ENCODE results near the gene PRPH.

PRPH gene

DNA sequence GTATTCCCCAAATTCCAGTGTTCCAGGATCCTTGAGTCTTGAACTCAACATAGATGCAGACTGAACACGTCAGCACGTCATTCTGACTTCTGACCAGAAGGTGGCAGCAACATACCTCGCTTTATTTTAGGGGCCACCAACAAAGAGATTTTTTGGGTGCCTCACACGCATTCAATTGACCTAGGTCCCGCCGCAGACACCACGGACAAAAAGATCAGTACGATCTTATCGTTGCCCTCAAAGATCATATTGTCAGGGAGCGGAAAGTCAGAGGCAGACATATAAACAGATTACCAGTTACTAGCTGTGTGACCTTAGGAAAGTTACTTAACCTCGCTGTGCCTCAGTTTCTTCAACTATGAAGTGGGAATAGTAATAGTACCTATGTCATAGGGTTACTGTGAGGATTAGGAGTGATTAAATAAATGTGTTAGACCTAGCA lies 6.5 kb upstream of the PRPH start:
- peak; percentile 87 for DNase-seq (ENCODE audit: low spot score)
- TF ChIP-seq, protein P1, sequence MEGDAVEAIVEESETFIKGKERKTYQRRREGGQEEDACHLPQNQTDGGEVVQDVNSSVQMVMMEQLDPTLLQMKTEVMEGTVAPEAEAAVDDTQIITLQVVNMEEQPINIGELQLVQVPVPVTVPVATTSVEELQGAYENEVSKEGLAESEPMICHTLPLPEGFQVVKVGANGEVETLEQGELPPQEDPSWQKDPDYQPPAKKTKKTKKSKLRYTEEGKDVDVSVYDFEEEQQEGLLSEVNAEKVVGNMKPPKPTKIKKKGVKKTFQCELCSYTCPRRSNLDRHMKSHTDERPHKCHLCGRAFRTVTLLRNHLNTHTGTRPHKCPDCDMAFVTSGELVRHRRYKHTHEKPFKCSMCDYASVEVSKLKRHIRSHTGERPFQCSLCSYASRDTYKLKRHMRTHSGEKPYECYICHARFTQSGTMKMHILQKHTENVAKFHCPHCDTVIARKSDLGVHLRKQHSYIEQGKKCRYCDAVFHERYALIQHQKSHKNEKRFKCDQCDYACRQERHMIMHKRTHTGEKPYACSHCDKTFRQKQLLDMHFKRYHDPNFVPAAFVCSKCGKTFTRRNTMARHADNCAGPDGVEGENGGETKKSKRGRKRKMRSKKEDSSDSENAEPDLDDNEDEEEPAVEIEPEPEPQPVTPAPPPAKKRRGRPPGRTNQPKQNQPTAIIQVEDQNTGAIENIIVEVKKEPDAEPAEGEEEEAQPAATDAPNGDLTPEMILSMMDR (IDR thresholded peaks at IDR 0.05; ENCODE audit: extremely low read depth, insufficient read depth, missing control alignments) = peak; percentile 80
- in situ Hi-C loops (cut with MboI; ENCODE audit: low pct_unique_long_range_greater_than_20kb, low sequenced_read_pairs, unreplicated experiment) = no loop called here

DNA sequence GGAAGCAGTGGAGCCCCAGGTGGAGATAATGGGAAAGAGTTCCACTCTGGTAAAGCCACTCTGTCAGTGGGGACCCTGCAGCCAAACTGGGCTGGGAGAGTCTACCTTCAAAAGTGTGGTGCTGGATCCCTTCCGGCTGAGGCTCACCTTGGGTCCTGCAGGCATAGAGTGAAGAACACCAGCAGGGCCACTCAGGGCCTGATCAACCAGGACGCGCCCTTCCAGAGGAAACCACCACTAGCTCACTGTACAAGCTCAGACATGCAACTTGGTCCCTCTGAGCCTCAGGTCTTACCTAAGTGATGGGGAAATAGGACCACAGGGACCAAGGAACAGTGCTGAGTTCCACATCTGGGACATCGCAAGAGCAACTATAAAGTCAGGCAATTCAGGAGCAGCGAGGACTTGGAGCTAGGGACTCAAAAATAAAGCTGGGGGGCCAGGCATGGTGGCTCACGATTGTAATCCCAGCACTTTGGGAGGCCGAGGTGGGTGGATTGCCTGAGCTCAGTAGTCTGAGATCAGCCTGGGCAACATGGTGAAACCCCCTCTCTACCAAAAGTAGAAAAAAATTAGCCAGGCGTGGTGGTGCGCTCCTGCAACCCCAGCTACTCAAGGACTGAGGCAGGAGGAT lies 5.9 kb upstream of the PRPH start:
- TF ChIP-seq, protein P1 (IDR thresholded peaks at IDR 0.05; ENCODE audit: extremely low read depth, insufficient read depth, missing control alignments) = no peak
- in situ Hi-C loops (cut with MboI; ENCODE audit: low pct_unique_long_range_greater_than_20kb, low sequenced_read_pairs, unreplicated experiment) = no loop called here
- no peak for DNase-seq (ENCODE audit: low spot score)

DNA sequence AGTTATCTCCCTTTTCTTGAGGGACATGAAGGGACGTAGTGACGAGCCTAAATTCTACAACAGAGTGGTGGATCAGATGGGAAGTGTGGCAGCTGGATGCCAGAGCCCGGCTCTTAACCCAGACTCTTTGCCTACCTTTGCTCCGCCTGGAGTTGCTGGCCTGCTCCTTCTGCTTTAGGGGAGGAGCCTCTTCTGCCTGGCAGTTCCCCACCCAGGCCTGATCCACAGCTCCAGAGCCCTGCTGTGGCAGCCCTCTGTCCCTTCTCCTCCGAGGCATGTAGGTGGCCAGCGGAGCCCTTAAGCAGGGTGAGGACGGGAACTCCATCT lies 2.3 kb upstream of the PRPH start:
- no peak for DNase-seq (ENCODE audit: low spot score)
- in situ Hi-C loops (cut with MboI; ENCODE audit: low pct_unique_long_range_greater_than_20kb, low sequenced_read_pairs, unreplicated experiment) = no loop called here
- TF ChIP-seq, protein P1 (IDR thresholded peaks at IDR 0.05; ENCODE audit: extremely low read depth, insufficient read depth, missing control alignments) = no peak

DNA sequence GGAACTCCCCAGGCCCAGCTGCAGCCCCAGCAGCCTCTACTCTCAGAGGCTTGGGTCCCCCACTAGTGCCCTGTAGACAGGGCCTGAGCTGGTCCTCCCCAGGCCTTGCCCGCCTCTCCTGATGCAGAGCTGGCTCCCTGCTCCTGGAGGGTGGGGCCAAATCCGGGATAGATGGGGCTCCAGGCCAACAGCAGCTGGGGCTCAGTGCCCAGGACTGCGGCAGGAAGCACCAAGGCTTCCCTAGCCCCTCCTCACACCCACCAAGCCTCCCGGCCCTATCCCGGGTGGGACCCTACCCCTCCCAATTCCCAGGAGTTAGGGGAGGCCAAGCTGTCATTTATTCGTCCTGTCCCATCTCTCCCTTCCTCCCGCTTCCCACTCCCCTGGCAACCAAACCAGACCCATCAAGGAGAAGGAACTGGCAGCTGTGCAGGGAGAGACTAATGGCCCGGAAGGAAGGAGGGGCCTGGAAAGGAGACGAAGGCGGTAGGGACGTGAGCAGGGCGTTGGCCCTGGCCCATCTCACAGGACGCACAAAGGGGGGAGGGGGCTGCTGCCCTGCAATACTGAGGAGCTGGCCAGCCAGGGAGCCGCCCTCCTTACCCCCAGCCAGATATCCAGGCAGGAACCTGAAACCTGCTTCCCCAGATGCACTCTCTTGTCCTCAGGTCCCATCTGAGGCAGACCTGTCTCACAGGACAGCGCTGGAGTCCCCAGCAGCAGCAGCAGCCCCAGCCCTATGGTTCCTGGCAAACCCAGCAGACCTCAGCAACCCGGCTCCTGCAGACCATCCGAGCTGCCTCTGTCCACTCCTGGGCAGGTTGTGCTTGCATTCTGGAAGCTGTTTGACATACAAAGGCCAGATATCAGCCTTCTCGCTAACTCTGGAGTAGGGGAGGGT lies 1.6 kb upstream of the PRPH start:
- in situ Hi-C loops (cut with MboI; ENCODE audit: low pct_unique_long_range_greater_than_20kb, low sequenced_read_pairs, unreplicated experiment) = no loop called here

DNA sequence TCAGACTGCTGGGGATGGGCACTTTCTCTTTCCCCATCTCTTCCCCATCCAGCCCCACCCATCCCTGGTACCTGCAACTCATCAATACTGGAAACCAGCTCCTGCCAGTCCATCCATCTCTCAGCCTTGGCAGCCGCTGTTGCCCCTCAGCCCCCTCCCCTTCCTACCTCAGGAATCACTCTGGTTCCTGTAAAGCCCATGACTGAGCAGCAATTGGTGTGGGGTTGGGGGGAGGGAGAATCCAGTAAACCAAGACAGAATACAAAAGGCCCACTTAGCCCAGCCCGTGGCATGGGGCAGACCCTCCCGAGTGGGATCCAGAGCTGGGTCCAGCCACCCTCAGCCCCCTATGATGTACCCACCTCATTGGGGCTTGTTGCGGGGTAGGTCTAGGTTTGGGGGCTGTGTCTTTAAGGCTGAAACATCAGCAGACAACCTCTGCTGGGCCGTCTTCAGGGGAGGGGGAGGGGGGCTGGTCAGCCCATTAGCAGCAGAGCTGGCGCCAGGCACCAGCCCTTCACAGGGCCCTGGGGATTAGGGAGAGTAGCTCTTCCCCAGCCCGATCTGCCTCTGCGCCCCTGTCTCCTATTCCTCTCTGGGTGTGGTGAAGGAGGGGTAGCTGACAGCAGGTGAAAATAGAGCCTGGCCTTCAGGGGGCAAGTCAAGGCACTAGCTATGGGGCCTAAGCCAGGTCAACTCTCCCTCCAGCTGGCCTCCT lies 702 bp upstream of the PRPH start:
- in situ Hi-C loops (cut with MboI; ENCODE audit: low pct_unique_long_range_greater_than_20kb, low sequenced_read_pairs, unreplicated experiment) = no loop called here
- peak; percentile 9 for DNase-seq (ENCODE audit: low spot score)
- TF ChIP-seq, protein P1 (IDR thresholded peaks at IDR 0.05; ENCODE audit: extremely low read depth, insufficient read depth, missing control alignments) = no peak

More for the DNA sequence above, 1.6 kb upstream of the PRPH start:
- peak; percentile 7 for DNase-seq (ENCODE audit: low spot score)
- TF ChIP-seq, protein P1 (IDR thresholded peaks at IDR 0.05; ENCODE audit: extremely low read depth, insufficient read depth, missing control alignments) = no peak

DNA sequence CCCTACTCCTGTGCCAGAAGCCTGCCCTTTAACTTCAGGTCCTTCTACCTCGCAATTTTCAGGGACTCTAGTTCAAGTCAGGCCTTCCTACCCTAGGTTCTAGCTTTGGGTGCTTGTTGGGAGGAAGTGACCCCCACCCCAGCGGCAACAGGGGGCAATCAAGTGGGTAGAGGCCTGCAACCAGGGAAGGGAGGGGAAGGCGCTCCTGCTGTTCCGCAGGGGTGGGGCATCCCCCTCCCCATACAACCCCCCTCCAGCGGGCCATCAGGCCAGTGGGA lies 204 bp upstream of the PRPH start:
- in situ Hi-C loops (cut with MboI; ENCODE audit: low pct_unique_long_range_greater_than_20kb, low sequenced_read_pairs, unreplicated experiment) = no loop called here
- DNase-seq (ENCODE audit: low spot score) = no peak
- TF ChIP-seq, protein P1 (IDR thresholded peaks at IDR 0.05; ENCODE audit: extremely low read depth, insufficient read depth, missing control alignments) = no peak
